ENCODE measurements around the gene CDCP2.

CDCP2 gene

DNA sequence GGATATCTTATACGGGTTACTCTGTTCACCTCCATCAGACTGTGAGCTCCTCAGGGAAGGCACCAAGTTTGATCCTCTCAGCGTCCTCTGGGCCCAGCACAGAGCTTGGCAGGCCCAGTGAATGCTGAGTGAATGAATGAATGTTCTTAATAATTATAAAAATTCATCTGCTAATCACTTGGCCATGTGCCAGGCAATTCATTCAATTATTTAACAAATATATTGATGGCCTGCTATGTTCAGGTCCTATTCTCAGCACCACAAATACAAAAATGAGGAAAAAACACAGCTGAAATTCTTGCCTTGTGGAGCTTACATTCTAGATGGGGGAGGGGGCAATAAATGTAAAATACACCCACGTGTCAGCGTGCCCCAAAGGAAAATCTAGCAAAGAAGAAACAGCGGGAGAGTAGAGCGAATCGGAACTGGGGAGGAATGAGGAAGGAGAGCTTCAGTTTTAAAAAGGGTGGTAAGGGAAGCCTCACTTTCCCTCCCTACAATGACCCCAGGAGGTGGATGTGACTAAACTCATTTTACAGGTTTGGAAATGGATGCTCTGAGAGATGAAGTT is 15.8 kb downstream of the CDCP2 start:
- no peak for DNase-seq (ENCODE audit: low spot score)

DNA sequence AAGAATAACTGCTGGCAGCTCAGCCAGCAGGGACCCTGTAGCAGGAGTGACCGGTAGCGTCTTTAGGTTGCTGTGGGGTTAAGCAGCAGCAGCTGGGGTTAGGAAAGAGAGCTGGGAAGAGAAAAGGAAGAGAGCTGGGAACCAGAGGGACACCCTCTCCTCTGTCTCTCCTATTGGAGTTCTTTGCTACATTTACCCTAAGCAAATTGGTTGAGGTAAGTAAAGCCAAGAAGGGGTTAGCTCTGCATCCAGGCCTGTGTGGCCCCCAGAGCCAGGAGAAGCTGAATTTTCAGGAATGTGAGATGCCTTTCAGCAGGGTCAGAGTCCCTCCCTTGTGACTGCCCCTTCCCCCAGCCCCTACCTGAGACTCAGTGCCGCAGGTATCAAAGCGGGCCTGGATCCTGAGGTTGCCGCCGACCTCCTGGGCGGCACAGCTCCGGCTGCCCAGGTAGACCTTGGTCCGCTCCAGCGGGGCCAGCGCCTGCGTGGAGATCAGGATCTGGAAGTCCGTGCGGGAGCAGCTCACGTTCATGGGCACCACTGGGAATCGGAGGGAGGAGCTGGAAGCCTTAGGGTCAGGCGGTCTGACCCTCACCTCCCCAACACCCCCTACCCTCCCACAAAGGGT is 16.4 kb downstream of the CDCP2 start:
- no peak for DNase-seq (ENCODE audit: low spot score)

DNA sequence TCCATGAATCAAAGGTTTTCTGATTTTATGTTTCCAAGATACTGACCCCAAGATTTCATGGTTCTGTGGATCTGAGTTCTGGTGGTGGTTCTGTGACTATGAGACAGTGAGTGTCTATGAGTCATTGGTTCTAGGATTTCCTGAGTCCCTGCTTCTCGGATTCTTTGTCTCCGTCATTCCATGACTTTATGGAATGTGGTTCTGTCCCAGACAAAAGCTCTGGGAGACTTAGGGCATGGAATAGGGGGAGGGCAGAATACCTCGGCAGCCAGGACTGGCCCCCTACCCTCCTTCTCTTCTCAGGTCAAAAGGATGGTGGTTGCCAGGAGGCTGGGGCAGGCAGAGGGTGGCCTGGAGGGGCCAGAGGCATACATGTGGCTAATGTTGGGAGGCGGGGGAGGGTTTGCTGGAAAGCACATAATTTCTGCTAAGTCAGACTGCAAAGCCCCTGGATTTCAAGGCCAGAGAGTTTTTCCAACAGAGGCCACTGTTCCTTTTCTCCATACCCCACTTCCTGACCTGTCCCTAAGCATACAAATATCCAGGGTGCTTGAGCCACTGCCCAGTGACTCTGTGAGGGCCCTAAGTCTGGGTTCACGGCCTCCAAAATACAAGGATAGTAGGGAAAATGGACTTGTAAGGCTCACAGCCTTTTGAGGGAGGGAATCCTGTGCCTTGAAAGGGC is 17.2 kb downstream of the CDCP2 start:
- no peak for DNase-seq (ENCODE audit: low spot score)

DNA sequence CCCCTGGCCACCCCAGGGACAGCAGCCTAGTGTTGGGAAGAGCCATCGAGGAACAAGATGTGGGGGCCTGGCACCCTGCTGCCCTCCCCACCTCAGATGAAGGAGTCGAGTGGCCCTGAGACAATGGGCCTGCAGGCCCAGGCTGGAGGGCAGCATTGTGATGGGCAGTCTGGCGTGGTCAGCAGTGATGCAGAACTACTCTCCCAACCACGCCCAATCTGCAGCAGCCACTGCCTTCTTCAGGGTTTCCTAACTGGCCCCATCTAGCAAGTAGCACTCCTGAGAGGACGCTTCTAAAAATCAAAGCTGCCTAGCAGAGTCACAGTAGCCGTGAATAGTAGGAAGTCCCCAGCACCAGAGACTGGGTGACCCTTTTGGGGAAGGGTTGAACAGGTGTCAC is 18.5 kb downstream of the CDCP2 start:
- DNase-seq (ENCODE audit: low spot score), result no peak

- DNase-seq (ENCODE audit: low spot score), result no peak
These were observed 20.3 kb downstream of the CDCP2 start for GRCh38 chr1:54132495-54132894.

DNA sequence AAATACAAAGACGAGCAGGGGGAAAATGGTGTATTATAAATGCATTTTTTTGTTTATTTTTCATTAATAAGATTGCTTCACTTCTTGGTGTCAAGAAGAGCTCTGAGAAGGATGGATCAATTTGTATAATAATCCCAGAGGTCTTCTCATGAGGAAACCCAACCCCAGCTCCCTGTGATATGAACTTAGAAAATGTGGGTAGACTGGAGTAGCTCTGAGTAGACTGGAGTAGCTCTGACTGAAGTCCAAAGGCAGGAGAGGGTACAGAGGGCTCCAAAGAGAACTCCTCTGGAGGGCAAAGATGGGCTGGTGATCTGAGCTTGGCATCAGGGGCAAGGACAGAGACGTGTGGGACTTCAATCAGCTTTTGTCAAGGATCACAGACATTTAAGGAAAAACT is 21.4 kb downstream of the CDCP2 start:
- DNase-seq (ENCODE audit: low spot score), result no peak

GRCh38 chr1:54129858-54130257 is 22.9 kb downstream of the CDCP2 start:
- DNase-seq (ENCODE audit: low spot score), result no peak

- no peak for DNase-seq (ENCODE audit: low spot score)
These were observed 25.1 kb downstream of the CDCP2 start for GRCh38 chr1:54127594-54128300.

DNA sequence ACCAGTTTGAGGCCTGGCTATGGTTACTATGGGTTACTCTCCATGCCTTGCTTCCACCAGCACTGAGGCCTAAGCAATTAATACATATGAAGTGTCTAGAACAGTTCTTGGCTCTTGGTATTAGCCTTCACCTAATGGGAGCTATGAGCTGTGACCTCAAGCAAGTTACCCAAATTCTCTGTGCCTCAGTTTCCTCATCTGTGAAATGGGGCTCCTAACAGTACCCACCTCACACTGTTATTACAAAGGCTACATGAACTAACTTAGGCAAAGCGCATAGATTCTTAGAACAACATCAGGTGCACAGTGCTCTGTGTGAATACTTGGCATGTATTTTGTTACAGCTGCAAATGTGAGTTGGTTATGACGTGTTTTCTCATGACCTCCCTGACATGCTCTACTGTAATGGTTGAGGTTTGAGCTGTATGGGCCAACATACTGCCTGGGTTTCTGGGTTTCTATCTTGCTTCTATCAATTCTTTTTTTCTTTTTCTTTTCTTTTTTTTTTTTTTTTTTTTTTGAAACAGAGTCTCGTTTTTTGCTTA is 26.5 kb downstream of the CDCP2 start:
- no peak for DNase-seq (ENCODE audit: low spot score)

DNA sequence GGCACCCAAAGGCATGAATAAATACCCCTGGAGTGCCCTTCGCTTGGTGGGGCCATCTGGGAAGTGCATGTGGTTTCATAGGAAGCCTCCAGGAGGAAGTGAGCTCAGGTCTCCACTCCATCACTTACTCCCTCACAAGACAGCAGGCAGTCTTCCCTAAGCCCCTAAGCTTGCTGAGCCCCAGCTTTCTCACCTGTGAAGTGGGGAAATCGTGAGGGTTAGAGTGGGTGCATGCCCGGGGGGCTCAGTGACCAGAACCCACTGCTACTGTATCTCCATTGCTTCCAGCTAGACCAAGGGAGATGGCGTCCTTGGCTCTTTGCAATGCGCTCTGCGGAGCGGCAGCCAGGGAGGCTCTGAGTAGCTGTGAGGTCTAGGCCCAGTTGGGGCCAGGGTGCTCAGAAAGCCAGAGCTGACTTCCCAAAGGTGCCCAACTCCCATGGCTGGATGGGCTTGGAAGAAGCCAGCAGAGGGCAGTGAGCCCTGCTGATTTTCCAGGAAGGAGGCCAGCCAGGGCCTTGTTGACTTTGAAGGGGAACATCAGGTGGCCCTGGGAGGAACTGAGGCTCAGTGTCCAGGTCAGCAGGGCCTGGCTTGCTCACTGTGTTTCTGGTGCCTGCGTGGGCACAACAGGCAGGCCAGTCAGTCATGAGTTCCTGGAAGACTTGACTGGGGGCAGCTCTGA is 27.3 kb downstream of the CDCP2 start:
- no peak for DNase-seq (ENCODE audit: low spot score)

DNA sequence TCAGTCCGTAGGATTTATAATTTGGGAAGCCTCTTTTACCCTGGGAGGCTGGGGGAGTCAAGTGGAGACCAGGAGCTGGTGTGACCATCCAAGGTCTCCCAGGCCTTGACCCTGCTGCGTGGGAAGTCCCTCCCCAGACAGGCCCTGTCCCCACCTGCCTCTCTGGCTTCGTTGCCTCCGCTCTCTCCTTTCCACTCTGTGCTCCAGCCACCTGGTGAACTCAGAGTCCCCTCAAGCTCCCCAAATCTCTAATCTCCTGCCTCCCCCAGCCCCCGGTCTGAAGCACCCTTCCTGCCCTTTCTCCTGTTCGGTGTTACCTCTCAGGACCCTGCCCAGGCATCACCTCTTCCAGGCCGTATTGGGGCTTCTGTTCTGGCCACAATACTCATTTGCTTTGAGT is 27.9 kb downstream of the CDCP2 start:
- DNase-seq (ENCODE audit: low spot score), result no peak

- no peak for DNase-seq (ENCODE audit: low spot score)
These were observed 28.3 kb downstream of the CDCP2 start for GRCh38 chr1:54124472-54124871.

- DNase-seq (ENCODE audit: low spot score), result no peak
These were observed 29.8 kb downstream of the CDCP2 start for GRCh38 chr1:54122992-54123391.

- DNase-seq (ENCODE audit: low spot score), result no peak
These were observed 30.6 kb downstream of the CDCP2 start for GRCh38 chr1:54122135-54122751.

GRCh38 chr1:54121482-54122134 is 31.2 kb downstream of the CDCP2 start:
- DNase-seq (ENCODE audit: low spot score), result peak; percentile 61

DNA sequence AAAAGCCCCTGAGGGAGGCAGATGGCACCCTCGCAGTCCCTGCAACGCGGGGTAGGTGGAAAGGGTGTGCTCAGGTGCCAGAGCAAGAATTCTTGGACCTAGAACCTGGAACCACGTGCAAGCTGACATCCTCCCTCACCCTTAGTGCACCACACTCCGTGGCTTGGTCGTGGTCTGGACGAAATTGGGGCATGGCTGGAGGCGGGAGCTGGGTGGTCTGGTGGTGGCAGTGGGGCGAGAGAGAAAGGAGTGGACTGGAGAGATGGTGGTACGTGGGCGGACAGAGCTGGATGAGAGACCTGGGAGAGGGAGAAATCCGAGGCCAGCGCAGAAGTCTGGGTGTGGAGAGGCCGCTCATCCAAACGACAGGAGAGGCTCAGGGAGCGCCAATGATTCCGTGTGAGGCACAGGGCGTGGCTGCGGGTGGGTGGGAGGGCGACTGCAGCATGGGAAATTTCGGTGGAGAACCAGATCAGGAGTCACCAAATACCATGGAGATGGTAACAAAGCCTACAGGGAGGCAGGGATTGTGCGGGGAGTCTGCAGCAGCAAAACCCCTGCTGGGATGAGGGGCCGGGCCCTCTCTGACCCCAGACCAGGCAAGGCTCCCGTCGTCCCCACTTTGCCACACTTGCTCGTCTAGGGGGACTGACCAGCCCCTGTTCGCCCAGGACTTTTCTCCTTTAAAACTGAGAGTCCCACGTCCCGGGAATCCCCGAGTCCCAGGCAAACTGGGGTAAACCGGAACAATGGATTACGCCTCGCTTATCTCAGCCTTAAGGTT is 31.9 kb downstream of the CDCP2 start:
- DNase-seq (ENCODE audit: low spot score), result no peak

DNA sequence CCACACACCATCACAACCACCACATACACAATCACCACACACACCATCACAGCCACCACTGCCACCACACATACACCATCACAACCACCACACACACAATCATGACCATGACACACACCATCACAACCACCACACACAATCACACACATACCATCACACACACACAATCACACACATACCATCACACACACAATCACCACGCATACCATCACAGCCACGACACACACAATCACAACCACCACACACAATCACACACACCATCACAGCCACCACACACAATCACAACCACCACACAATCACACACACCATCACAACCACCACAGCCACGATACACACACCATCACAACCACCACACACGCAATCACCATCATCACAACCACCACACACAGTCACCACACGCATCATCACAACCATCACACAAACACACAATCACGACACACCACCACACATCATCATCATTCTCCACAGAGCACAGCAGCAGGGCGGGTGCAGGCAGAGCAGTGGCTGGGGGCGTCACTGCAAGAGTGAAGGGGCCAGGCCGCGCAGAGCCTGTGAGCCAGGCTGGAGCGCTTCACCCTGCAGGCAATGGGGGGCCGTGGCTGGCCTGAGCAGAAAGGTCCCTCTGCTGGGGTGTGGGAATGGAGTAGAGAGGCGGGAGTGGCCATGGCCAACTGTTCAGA is 32.6 kb downstream of the CDCP2 start:
- DNase-seq (ENCODE audit: low spot score), result no peak

DNA sequence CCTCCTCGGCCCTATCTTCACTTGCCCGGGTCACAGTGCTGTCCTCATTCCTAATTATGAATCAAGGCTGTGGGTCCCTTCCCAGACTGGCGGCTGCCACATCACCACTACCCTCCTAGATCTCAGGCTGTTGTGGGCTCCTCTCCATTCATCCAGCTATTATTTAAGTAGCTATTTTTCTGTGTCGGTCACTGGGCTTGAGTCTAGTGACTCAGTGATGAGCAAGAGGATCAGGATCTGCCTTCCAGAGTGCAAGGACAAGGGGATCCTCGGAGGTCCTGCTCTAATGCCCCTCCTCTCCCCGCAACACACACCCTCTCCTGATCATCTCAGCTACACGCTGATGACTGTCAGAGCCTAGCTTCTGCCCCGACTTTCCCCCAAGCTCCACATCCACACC is 34.1 kb downstream of the CDCP2 start:
- no peak for DNase-seq (ENCODE audit: low spot score)

- DNase-seq (ENCODE audit: low spot score), result no peak
These were observed 34.8 kb downstream of the CDCP2 start for GRCh38 chr1:54117815-54118563.
